Stimulated activated CD4-positive, alpha-beta T cell treated with anti-CD3 and anti-CD28 coated beads, Interleukin-4, amount 100 ng/mL, for 48 hours (primary cell): ENCODE results near the gene ERAP2.
"Not testable (repeated sequence)": the region's sequence is repeated elsewhere in the genome, so short reads cannot be mapped to it uniquely, and the experiment has no call there.

ENCODE experiments used
- DNase-seq, 2 donors: peaks; one replicate each; pipeline ENCODE4 v3.0.0-alpha.2; 2020; ENCODE audit warnings: low read depth in 2 of 2

The ERAP2 gene

GRCh38 chr5:96896276-96896675, 20.0 kb downstream of the ERAP2 start:
- no peak for DNase-seq

- DNase-seq, result no peak
Measured at GRCh38 chr5:96896806-96897205, 20.5 kb downstream of the ERAP2 start.

GRCh38 chr5:96901384-96901783, 25.1 kb downstream of the ERAP2 start:
- no peak for DNase-seq

GRCh38 chr5:96901841-96902240, 25.5 kb downstream of the ERAP2 start:
- DNase-seq, result no peak

GRCh38 chr5:96902876-96903275, 26.6 kb downstream of the ERAP2 start:
- DNase-seq, result no peak

GRCh38 chr5:96903300-96903699, 27.0 kb downstream of the ERAP2 start:
- no peak for DNase-seq

GRCh38 chr5:96904054-96904931, 28.0 kb downstream of the ERAP2 start:
- DNase-seq, result no peak

- no peak for DNase-seq
Measured at GRCh38 chr5:96905864-96906263, 29.6 kb downstream of the ERAP2 start.

- DNase-seq, result no peak
Measured at GRCh38 chr5:96909003-96909402, 32.7 kb downstream of the ERAP2 start.

GRCh38 chr5:96909435-96909834, 33.1 kb downstream of the ERAP2 start:
- DNase-seq, result no peak

- DNase-seq, result no peak
Measured at GRCh38 chr5:96911139-96911538, 34.8 kb downstream of the ERAP2 start.

GRCh38 chr5:96913233-96913632, 36.9 kb downstream of the ERAP2 start:
- DNase-seq, result no peak

- DNase-seq, result no peak
Measured at GRCh38 chr5:96919754-96920197, 43.5 kb downstream of the ERAP2 start.

GRCh38 chr5:96920744-96921355, 44.5 kb downstream of the ERAP2 start:
- DNase-seq, result no peak

GRCh38 chr5:96922499-96923244, 46.4 kb downstream of the ERAP2 start:
- DNase-seq, result no peak

- no peak for DNase-seq
Measured at GRCh38 chr5:96924016-96924443, 47.7 kb downstream of the ERAP2 start.

- no peak for DNase-seq
Measured at GRCh38 chr5:96926276-96926675, 50.0 kb downstream of the ERAP2 start.

- DNase-seq, result no peak
Measured at GRCh38 chr5:96927008-96927407, 50.7 kb downstream of the ERAP2 start.

- DNase-seq, result no peak
Measured at GRCh38 chr5:96928931-96929708, 52.8 kb downstream of the ERAP2 start.

- no peak for DNase-seq
Measured at GRCh38 chr5:96930058-96930457, 53.8 kb downstream of the ERAP2 start.

- no peak for DNase-seq
Measured at GRCh38 chr5:96930589-96930988, 54.3 kb downstream of the ERAP2 start.

- not testable (repeated sequence) for DNase-seq
Measured at GRCh38 chr5:96931037-96931436, 54.7 kb downstream of the ERAP2 start.
